ENCODE data around the gene AGPS. TPM values are rescaled to one million over a fixed set of nuclear protein-coding genes. Genes with fewer than 3 reads are reported as not detected.

The AGPS gene
- polyA plus RNA-seq, 1 experiment, result 22.6 TPM

GRCh38 chr2:177506998-177507397 is 114.4 kb downstream of the AGPS start:
- H3K27me3 ChIP-seq (ENCODE audit: control insufficient read depth, insufficient read depth, low read length), result no peaks in the 10 kb centered on the region
- CTCF ChIA-PET, result interaction anchor here (1.7 to 4.3 kb wide), 2 partner anchors 17 to 97 kb away, joined by 6 to 38 read pairs; no protein-coding TSS in a partner anchor
- H3K9me3 ChIP-seq (ENCODE audit: control insufficient read depth, insufficient read depth, low read length), result no peaks in the 10 kb centered on the region
- DNase-seq (ENCODE audit: low read depth, low spot score), result no peak
- POLR2A ChIA-PET, result no interaction called here
- H3K4me3 ChIP-seq (ENCODE audit: low read depth, low read length), result no peak overlapping the region
- no peak for TF ChIP-seq CTCF (IDR thresholded peaks at IDR 0.05; ENCODE audit: low read depth, low read length)
- no peak overlapping the region for H3K27ac ChIP-seq (ENCODE audit: low read depth, low read length)

GRCh38 chr2:177516824-177517544 is 124.4 kb downstream of the AGPS start:
- Histone ChIP-seq H3K9me3 (ENCODE audit: control insufficient read depth, insufficient read depth, low read length) (no peaks in the 10 kb centered on the region), H3K4me3 (ENCODE audit: low read depth, low read length) (no peak overlapping the region), H3K27ac (ENCODE audit: low read depth, low read length) (no peak overlapping the region), H3K27me3 (ENCODE audit: control insufficient read depth, insufficient read depth, low read length) (no peaks in the 10 kb centered on the region)
- CTCF ChIA-PET, result interaction anchor here (0.7 to 1.0 kb wide), 2 partner anchors 27 to 352 kb away, joined by 3 to 5 read pairs; no protein-coding TSS in a partner anchor
- POLR2A ChIA-PET, result no interaction called here
- DNase-seq (ENCODE audit: low read depth, low spot score), result no peak
- TF ChIP-seq CTCF (IDR thresholded peaks at IDR 0.05; ENCODE audit: low read depth, low read length), result no peak

- DNase-seq (ENCODE audit: low read depth, low spot score), result no peak
- ChIA-PET CTCF (interaction anchor here (0.9 to 8.0 kb wide), 2 partner anchors 28 to 86 kb away, joined by 4 to 50 read pairs; no protein-coding TSS in a partner anchor), POLR2A (no interaction called here)
- Histone ChIP-seq H3K4me3 (ENCODE audit: low read depth, low read length) (no peak overlapping the region), H3K27me3 (ENCODE audit: control insufficient read depth, insufficient read depth, low read length) (no peaks in the 10 kb centered on the region), H3K27ac (ENCODE audit: low read depth, low read length) (no peak overlapping the region), H3K9me3 (ENCODE audit: control insufficient read depth, insufficient read depth, low read length) (no peaks in the 10 kb centered on the region)
- TF ChIP-seq CTCF (IDR thresholded peaks at IDR 0.05; ENCODE audit: low read depth, low read length), result no peak
Measured at GRCh38 chr2:177518754-177519153, 126.2 kb downstream of the AGPS start.

GRCh38 chr2:177519534-177520115 is 127.1 kb downstream of the AGPS start:
- Histone ChIP-seq H3K27ac (ENCODE audit: low read depth, low read length) (no peak overlapping the region), H3K9me3 (ENCODE audit: control insufficient read depth, insufficient read depth, low read length) (no peaks in the 10 kb centered on the region), H3K4me3 (ENCODE audit: low read depth, low read length) (no peak overlapping the region), H3K27me3 (ENCODE audit: control insufficient read depth, insufficient read depth, low read length) (no peaks in the 10 kb centered on the region)
- CTCF ChIA-PET, result interaction anchor here (0.9 to 8.0 kb wide), 2 partner anchors 29 to 85 kb away, joined by 4 to 50 read pairs; no protein-coding TSS in a partner anchor
- DNase-seq (ENCODE audit: low read depth, low spot score), result no peak
- TF ChIP-seq CTCF (IDR thresholded peaks at IDR 0.05; ENCODE audit: low read depth, low read length), result no peak
- POLR2A ChIA-PET, result no interaction called here

GRCh38 chr2:177520324-177520723 is 127.8 kb downstream of the AGPS start:
- no peak overlapping the region for H3K4me3 ChIP-seq (ENCODE audit: low read depth, low read length)
- POLR2A ChIA-PET, result no interaction called here
- no peak for DNase-seq (ENCODE audit: low read depth, low spot score)
- TF ChIP-seq CTCF (IDR thresholded peaks at IDR 0.05; ENCODE audit: low read depth, low read length), result no peak
- no peaks in the 10 kb centered on the region for H3K27me3 ChIP-seq (ENCODE audit: control insufficient read depth, insufficient read depth, low read length)
- CTCF ChIA-PET, result interaction anchor here (8.0 kb wide), 1 partner anchor 30 kb away, joined by 50 read pairs; no protein-coding TSS in a partner anchor
- H3K27ac ChIP-seq (ENCODE audit: low read depth, low read length), result no peak overlapping the region
- H3K9me3 ChIP-seq (ENCODE audit: control insufficient read depth, insufficient read depth, low read length), result no peaks in the 10 kb centered on the region

All from AG04450 (cell line).